MM.1S (cell line): ENCODE data around the gene INPP4B.

ENCODE experiments used
- EZH2phosphoT487 ChIP-seq: fragments of 300-600 bp; sonication (generic); IDR thresholded peaks from 2 replicates; pipeline ENCODE4 v1.6.1; 2018; ENCODE audit warnings: antibody characterized with exemption, low read length
- TF ChIP-seq, protein P1 (sequence below): fragments of 300-600 bp; sonication (generic); IDR thresholded peaks from 2 replicates; pipeline ENCODE4 v1.5.1; 2016; ENCODE audit warnings: antibody characterized with exemption, low read length, mixed read lengths

- TF ChIP-seq, protein P1, sequence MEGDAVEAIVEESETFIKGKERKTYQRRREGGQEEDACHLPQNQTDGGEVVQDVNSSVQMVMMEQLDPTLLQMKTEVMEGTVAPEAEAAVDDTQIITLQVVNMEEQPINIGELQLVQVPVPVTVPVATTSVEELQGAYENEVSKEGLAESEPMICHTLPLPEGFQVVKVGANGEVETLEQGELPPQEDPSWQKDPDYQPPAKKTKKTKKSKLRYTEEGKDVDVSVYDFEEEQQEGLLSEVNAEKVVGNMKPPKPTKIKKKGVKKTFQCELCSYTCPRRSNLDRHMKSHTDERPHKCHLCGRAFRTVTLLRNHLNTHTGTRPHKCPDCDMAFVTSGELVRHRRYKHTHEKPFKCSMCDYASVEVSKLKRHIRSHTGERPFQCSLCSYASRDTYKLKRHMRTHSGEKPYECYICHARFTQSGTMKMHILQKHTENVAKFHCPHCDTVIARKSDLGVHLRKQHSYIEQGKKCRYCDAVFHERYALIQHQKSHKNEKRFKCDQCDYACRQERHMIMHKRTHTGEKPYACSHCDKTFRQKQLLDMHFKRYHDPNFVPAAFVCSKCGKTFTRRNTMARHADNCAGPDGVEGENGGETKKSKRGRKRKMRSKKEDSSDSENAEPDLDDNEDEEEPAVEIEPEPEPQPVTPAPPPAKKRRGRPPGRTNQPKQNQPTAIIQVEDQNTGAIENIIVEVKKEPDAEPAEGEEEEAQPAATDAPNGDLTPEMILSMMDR, result no peak
- TF ChIP-seq EZH2phosphoT487, result no peak
These were observed 753.2 kb downstream of the INPP4B start for GRCh38 chr4:142092941-142093340.
